Stimulated activated CD8-positive, alpha-beta memory T cell treated with anti-CD3 and anti-CD28 coated beads, Interleukin-12 subunit alpha, Interleukin-12 subunit beta, amount 100 ng/mL, for 1 hour (primary cell): Measurements from ENCODE around the gene NRG2.

Experiments used
- DNase-seq: peaks from one replicate; pipeline ENCODE4 v3.0.0-alpha.2; 2020; ENCODE audit warnings: low read depth

The NRG2 gene

GRCh38 chr5:139967353-139967752, 75.7 kb downstream of the NRG2 start:
- no peak for DNase-seq

DNA sequence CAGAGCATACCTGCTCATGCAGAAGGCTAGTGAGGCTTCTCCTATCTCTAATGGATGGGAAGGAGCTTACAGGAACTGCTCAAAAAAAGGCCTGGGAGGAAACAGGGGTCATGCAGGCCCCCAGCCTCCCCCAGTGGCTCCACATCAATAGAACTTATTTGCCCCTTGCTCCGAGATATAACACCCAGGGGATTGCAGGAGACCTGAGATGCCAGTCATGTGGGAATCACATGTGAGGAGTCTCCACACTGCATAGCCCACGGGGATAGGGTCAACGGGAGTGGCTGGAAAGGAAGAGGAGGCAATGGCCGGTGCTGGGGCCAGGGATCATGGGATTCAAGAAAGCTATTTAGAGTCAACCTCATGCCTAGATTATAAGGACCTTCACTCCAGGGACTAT, 76.2 kb downstream of the NRG2 start:
- DNase-seq, result no peak

DNA sequence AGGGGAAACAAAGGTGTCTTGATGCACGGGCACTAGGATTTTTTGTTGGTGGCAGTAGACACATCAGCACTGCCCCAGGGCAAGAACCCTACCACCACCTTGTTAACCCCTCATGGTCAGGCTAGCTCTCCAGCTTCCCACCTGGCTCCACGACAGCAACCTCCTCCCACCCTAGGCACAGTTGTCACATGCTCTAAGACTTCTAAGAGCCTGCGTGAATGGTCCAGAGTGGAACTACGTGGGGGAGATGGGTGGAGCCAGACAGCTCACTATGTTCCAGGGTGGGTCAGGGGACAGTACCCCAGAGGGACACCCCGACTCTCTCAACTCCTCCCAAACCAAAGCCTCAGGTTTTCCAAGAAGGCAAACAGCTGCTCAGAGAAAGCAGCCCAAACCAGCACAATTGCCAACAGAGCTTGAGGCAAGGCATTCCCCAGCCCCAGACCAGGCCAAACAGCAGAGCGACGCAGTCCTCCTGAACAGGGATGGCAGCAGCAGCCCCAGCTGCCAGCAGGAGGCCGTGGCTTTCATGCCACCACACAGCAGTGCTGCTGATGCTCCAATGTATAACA, 78.0 kb downstream of the NRG2 start:
- no peak for DNase-seq

GRCh38 chr5:139964266-139964993, 78.7 kb downstream of the NRG2 start:
- DNase-seq, result no peak

- DNase-seq, result no peak
Observed at GRCh38 chr5:139962445-139962844, 80.7 kb downstream of the NRG2 start.

DNA sequence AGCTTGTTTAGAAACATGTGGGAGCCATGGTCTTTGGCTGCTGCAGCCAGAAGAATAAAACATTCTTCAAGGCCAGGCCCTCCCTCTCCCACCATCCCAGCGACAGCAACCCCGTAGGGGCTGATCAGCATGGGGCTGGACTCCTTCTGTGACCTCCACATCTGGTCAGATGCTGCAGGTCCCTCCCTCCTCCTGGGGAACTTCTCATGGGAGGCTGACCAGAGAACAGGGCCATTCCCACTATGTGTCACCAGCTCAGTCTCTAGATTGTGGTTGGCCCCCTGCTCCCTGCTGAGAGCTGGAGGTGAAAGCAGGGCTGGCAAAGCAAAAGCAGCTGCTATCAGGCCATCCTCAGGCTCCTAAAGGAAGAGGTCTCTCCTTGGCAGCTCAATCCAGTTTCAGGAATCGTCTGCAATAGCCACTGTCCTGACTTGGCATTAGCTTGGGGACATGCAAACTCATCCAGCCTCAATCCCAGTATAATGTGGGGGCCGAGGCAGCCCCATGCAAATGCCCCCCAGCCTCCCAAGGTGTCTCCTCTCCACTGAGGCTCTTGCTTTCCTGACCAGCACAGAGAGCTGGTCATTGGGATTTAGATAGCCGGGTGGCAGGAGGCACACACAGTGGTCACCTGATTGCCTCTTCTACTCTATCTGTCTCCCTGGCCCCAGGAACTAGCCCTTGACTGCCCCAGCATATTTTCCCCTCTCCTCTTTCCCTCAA, 81.5 kb downstream of the NRG2 start:
- no peak for DNase-seq

- DNase-seq, result no peak
Observed at GRCh38 chr5:139960723-139961383, 82.2 kb downstream of the NRG2 start.

DNA sequence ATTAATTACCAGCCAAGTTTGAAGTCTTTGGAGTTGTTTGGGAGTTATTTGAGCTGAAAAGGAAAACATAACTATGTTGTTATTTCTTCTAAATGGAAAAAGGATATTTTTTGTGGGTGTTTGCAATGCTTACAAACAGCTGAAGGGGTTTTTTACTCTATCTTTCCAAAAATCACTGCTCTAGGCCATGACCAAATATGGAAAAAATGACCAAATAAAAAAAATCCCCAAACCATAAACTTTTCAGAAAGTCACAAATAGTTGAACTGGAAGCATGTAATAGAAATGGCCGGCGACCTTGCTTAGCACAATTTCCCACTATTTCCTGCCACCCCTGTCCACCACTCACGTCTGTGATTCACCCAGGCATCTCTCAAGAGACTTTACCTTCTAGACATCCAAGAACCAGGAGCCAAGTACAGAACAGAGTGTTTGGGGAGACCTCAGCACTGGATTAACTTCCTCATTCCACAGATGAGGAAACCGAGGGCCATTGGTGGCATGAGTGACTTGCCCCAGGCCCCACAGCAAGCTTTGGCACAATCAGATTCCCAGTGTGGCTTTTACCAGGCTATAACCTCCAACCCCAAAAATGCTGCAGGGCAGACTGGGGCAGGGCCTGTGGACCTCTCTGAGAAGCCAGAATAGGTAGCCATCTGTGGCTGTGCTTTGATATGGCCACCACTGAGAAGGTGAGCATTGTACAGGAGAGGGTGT, 84.5 kb downstream of the NRG2 start:
- DNase-seq, result no peak

- no peak for DNase-seq
Observed at GRCh38 chr5:139956342-139956741, 86.8 kb downstream of the NRG2 start.

DNA sequence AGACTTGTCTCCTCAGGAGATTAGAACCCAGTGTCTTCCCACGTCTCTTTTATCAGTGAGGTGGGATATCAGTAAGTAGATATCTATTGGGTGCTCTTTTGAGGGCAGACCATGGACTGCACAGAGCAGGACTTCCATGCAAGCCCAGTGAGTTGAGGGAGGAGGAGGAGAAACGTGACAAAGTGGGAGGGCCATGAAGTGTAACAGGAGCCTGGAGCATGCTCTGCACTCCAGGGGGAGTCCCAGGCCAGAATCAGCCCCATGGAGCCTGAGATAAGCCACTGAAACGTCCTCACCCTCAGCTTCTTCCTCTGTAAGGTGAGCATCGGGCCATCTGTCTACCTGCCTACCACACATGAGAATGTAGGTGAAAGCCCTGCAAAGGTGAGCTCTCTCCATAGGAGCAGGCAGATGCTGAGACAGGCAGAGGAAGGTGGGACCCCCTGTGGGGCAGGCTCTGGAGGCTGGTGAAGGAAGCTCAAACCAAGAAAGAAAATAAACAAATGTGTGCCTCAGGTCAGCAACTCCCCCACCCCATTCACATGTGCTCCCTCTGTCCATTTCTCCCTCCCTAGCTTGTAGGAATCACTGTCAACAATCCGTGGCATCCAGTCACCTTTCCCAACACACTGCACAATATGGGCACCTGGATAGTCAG, 87.4 kb downstream of the NRG2 start:
- no peak for DNase-seq

DNA sequence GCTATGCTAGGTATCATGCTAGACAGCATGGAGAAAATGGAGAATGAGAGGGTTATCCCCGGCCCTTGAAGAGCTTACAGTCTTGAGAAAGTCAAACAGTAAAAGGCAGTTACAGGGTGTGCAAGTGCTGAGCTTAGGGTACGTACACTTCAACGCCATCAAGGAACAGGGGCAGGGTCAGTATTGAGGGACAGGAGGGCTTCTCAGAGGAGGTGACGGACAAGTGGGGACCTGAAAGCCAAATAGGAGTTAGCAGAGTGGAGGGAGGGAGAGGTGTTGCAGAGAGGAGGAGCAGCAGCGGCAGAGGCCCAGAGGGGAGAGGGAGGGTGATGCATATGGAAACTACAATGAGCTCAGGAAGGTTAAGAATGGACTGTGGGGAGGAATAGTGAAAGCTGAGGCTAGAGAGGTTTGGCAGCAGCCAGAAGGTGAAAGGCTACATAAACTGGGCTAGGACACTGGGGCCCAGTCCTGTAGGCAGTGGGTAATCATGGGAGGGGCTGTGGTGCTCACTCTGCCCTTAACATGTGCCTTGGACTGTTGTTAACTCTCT, 88.0 kb downstream of the NRG2 start:
- DNase-seq, result no peak

DNA sequence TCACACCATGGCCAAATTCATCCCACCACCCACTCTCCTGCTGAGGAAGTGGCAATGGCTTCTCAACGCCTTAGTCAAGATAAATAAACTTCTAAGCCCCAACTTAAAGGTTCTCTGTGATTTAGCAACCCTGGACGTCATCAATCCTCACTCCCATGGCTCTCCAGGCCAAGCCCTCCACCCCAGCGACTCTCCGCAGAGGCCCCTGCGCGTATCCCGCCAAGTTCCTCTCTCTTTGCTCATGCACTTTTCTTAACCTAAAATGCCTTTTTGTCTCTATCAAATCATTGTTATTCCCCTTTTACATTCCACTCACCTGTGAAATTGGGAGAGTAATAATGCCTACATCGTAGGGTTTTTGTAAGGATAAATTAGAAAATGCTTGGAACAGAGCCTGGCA, 88.6 kb downstream of the NRG2 start:
- no peak for DNase-seq

DNA sequence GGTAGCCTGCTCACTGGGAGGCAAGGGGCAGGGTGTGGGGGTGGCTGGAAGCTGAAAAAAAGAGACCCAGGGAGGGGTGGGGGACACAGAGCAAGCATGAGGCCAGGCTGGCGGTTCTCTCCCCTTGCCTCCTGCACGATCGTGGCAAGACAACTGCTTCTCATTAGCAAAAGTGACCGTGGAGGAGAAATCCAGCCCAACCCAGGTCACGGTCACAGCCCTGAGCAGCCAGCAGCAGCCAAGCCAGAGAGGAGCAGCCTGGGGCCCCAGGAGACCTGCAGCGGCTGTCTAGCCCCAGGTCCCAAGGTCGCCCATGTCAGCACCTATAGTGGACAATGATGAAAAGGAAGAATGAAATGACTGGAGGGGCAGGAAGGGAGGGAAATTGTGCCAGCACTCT, 89.1 kb downstream of the NRG2 start:
- DNase-seq, result no peak

- no peak for DNase-seq
Observed at GRCh38 chr5:139952574-139952973, 90.5 kb downstream of the NRG2 start.

DNA sequence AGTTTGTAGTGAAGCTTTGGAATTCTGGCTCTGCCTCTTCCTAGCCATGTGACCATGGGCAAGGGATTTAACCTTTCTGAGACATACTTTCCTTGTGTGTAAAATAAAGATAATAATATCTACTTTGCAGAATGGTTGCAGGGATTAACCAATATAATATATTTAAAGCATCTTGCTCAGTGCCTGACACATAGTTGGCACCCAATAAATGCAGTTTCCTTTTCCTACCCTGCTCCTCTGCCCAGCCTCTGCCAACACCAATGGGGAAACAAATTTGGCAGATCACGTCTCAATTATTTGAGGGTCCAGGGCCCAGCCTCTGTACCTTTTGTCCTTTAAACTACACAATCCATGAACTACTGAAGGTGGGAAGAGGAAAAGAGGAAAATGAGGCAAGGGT, 91.1 kb downstream of the NRG2 start:
- DNase-seq, result no peak

GRCh38 chr5:139951296-139951924, 91.7 kb downstream of the NRG2 start:
- DNase-seq, result no peak

GRCh38 chr5:139950436-139950835, 92.7 kb downstream of the NRG2 start:
- DNase-seq, result no peak

- no peak for DNase-seq
Observed at GRCh38 chr5:139949710-139950109, 93.4 kb downstream of the NRG2 start.

DNA sequence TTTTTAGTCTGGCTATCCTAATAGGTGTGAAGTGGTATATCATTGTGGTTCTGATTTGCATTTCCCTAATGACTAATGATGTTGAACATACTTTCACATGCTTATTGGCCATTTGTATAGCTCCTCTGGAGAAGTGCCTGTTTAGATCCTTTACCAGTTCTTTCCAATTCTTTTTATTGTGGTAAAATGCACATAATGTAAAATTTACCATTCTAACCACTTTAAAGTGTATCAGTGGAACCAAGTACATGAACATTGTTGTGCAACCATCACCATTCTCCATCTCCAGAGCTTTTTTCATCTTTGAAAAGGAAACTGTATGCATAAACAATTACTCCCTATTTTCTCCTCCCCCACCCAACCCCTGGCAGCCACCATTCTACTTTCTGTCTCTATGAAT, 95.4 kb downstream of the NRG2 start:
- DNase-seq, result no peak

GRCh38 chr5:139946440-139946839, 96.7 kb downstream of the NRG2 start:
- no peak for DNase-seq

GRCh38 chr5:139946006-139946405, 97.1 kb downstream of the NRG2 start:
- no peak for DNase-seq
